Mesenchymal stem cell (in vitro differentiated cells and primary cell): ENCODE measurements around the gene PCNX4.

Source experiments
- DNase-seq: peaks from one replicate; pipeline ENCODE4 v3.0.0-alpha.2; 2013
- H2AFZ ChIP-seq: one replicate; pipeline ENCODE4 v1.6.1; 2013; ENCODE audit warnings: low read depth, mild to moderate bottlenecking, control low read depth, inconsistent platforms, low read length, moderate library complexity
- H2AK5ac ChIP-seq: 2 replicates; pipeline ENCODE4 v1.6.1; 2013; ENCODE audit warnings: low read length, moderate library complexity, mild to moderate bottlenecking, inconsistent platforms; ENCODE audit not compliant: severe bottlenecking
- H2BK120ac ChIP-seq: one replicate; pipeline ENCODE4 v1.6.1; 2013; ENCODE audit warnings: low read depth, mild to moderate bottlenecking, inconsistent platforms, low read length, moderate library complexity
- H2BK12ac ChIP-seq, 2 experiments: one replicate each; pipeline ENCODE4 v1.6.1; 2013; ENCODE audit warnings: inconsistent platforms in 2 of 2, low read length in 2 of 2, mild to moderate bottlenecking in 2 of 2, moderate library complexity in 2 of 2, control low read depth in 1 of 2
- H2BK15ac ChIP-seq: one replicate; pipeline ENCODE4 v1.6.1; 2013; ENCODE audit warnings: mild to moderate bottlenecking, low read depth, inconsistent platforms; ENCODE audit not compliant: poor library complexity, severe bottlenecking
- H2BK5ac ChIP-seq: 2 replicates; pipeline ENCODE4 v1.6.1; 2013; ENCODE audit warnings: low read depth, mild to moderate bottlenecking, low read length, control low read depth, inconsistent platforms; ENCODE audit not compliant: poor library complexity, severe bottlenecking
- H3K14ac ChIP-seq, 2 experiments: one replicate each; pipeline ENCODE4 v1.6.1; 2013; ENCODE audit warnings: inconsistent platforms in 2 of 2, low read length in 2 of 2, control low read depth in 1 of 2, mild to moderate bottlenecking in 1 of 2, moderate library complexity in 1 of 2
- H3K18ac ChIP-seq, 2 experiments: one replicate each; pipeline ENCODE4 v1.6.1; 2013; ENCODE audit warnings: inconsistent platforms in 2 of 2, low read length in 2 of 2, control low read depth in 1 of 2, low read depth in 1 of 2, mild to moderate bottlenecking in 1 of 2
- H3K23ac ChIP-seq, 2 experiments: one replicate each; pipeline ENCODE4 v1.6.1; 2013; ENCODE audit warnings: inconsistent platforms in 2 of 2, low read length in 2 of 2, mild to moderate bottlenecking in 2 of 2, moderate library complexity in 2 of 2, control low read depth in 1 of 2
- H3K27ac ChIP-seq: 2 replicates; pipeline ENCODE4 v1.5.1; 2013; ENCODE audit warnings: mild to moderate bottlenecking, moderate library complexity, low read length, control low read depth, inconsistent platforms; ENCODE audit not compliant: poor library complexity, severe bottlenecking
- H3K27me3 ChIP-seq, 2 experiments: 2 replicates each; pipeline versions ENCODE4 v1.6.1 to v1.7.0; 2013; ENCODE audit warnings: low read length in 2 of 2, mild to moderate bottlenecking in 2 of 2, moderate library complexity in 2 of 2, control low read depth in 1 of 2, inconsistent platforms in 1 of 2; ENCODE audit not compliant: control insufficient read depth in 1 of 2, insufficient read depth in 1 of 2
- H3K36me3 ChIP-seq, 2 experiments: 2 replicates each; pipeline versions ENCODE4 v1.6.1 to v1.7.0; 2013; ENCODE audit warnings: low read length in 2 of 2, control low read depth in 1 of 2, inconsistent platforms in 1 of 2, low read depth in 1 of 2, mild to moderate bottlenecking in 1 of 2; ENCODE audit not compliant: insufficient read depth in 2 of 2, control insufficient read depth in 1 of 2
- H3K4ac ChIP-seq, 2 experiments: one replicate each; pipeline ENCODE4 v1.6.1; 2013; ENCODE audit warnings: inconsistent platforms in 2 of 2, low read length in 2 of 2, mild to moderate bottlenecking in 2 of 2, moderate library complexity in 2 of 2, control low read depth in 1 of 2, low read depth in 1 of 2
- H3K4me1 ChIP-seq: 2 replicates; pipeline ENCODE4 v1.6.1; 2013; ENCODE audit warnings: low read depth, low read length, control low read depth; ENCODE audit not compliant: control insufficient read depth, insufficient read depth
- H3K4me2 ChIP-seq: 2 replicates; pipeline ENCODE4 v1.6.1; 2013; ENCODE audit warnings: low read length, mild to moderate bottlenecking, inconsistent platforms; ENCODE audit not compliant: poor library complexity, severe bottlenecking
- H3K4me3 ChIP-seq, 2 experiments: 2 replicates each; pipeline versions ENCODE4 v1.5.1 to v1.7.0; 2013; ENCODE audit warnings: low read length in 2 of 2, mild to moderate bottlenecking in 2 of 2, control low read depth in 1 of 2, low read depth in 1 of 2; ENCODE audit not compliant: insufficient read depth in 1 of 2
- H3K79me1 ChIP-seq: replicated peaks from 2 replicates; pipeline ENCODE4 v1.6.1; 2013; ENCODE audit warnings: mild to moderate bottlenecking, control low read depth, low read length, inconsistent platforms; ENCODE audit not compliant: poor library complexity, severe bottlenecking
- H3K9ac ChIP-seq: 2 replicates; pipeline ENCODE4 v1.7.0; 2013; ENCODE audit warnings: mild to moderate bottlenecking, low read length, moderate library complexity
- H3K9me3 ChIP-seq: 2 replicates; pipeline ENCODE4 v1.7.0; 2013; ENCODE audit warnings: mild to moderate bottlenecking, low read length; ENCODE audit not compliant: control insufficient read depth
- H4K8ac ChIP-seq: one replicate; pipeline ENCODE4 v1.6.1; 2013; ENCODE audit warnings: inconsistent platforms, mild to moderate bottlenecking, low read length, moderate library complexity
- H4K91ac ChIP-seq: one replicate; pipeline ENCODE4 v1.6.1; 2013; ENCODE audit warnings: mild to moderate bottlenecking, low read length, inconsistent platforms
- WGBS: methylation state at CpG from one replicate; pipeline ENCODE4 v1.1.7; 2013; ENCODE audit warnings: mixed read lengths; 5-methylcytosine and 5-hydroxymethylcytosine counted together

PCNX4 gene

DNA sequence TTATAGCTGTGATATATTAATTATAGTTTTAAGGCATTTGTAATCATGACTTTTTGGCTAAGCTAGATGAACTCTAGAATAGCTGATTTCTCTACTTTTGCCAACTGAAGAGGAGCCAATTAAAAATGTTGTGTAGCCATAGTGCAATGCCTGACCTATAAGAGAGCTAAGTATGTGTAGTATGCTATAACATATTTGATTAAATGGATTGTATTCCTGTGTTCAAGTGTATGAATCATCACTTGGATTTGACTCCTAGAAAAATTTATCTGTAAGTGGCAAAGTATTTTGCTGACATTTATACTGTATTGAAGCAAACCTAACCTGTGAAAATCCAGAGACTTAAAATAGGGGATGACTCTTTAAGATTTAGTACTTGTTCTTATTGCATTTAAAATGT lies 34.2 kb downstream of the PCNX4 start:
- H3K23ac ChIP-seq = no peak overlapping the region
- no peak overlapping the region for H2BK15ac ChIP-seq
- H2AK5ac ChIP-seq = no peak overlapping the region
- H3K36me3 ChIP-seq = peaks cover 15 to 90% of the 10 kb centered on the region in 2 experiments
- H4K8ac ChIP-seq = no peak overlapping the region
- peaks cover 20% of the 10 kb centered on the region for H3K79me1 ChIP-seq
- no peaks in the 10 kb centered on the region for H3K9me3 ChIP-seq
- no peak overlapping the region for H3K4me2 ChIP-seq
- no peak overlapping the region for H3K4ac ChIP-seq
- no peak overlapping the region for H3K9ac ChIP-seq
- H2AFZ ChIP-seq = no peak overlapping the region
- no peaks in the 10 kb centered on the region for H3K4me1 ChIP-seq
- H2BK12ac ChIP-seq = no peak overlapping the region
- no peak overlapping the region for H3K27ac ChIP-seq
- no peak overlapping the region for H2BK120ac ChIP-seq
- H3K4me3 ChIP-seq = no peak overlapping the region
- H4K91ac ChIP-seq = no peak overlapping the region
- H3K27me3 ChIP-seq = no peaks in the 10 kb centered on the region
- no peak overlapping the region for H3K18ac ChIP-seq
- DNase-seq = no peak
- H2BK5ac ChIP-seq = no peak overlapping the region
- no peak overlapping the region for H3K14ac ChIP-seq

DNA sequence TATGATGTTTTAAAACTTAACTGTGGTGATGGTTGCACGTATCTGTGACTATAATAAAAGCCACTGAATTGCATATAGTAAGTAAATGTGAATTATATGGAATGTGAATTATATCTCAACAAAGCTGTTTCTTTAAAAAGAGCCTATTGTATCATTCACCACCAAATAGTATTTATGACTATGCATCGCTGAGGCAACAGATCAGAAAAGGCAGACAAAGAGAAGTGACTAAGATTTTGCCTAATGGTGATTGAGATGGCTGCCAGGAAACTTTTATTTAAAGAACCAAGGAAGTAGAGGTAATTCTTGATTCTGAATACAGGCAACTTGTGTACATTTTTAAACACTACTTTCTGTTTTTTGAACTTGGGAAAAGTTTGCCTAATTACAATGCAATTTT lies 41.8 kb downstream of the PCNX4 start:
- H2BK15ac ChIP-seq = no peak overlapping the region
- H3K9me3 ChIP-seq = no peaks in the 10 kb centered on the region
- no peak overlapping the region for H3K4ac ChIP-seq
- no peak overlapping the region for H3K4me3 ChIP-seq
- H3K36me3 ChIP-seq = peaks cover 7 to 60% of the 10 kb centered on the region in 2 experiments
- H3K18ac ChIP-seq = no peak overlapping the region
- no peak overlapping the region for H3K23ac ChIP-seq
- H3K14ac ChIP-seq = no peak overlapping the region
- H3K27me3 ChIP-seq = no peaks in the 10 kb centered on the region
- no peak overlapping the region for H2AK5ac ChIP-seq
- no peak overlapping the region for H3K27ac ChIP-seq
- H4K91ac ChIP-seq = no peak overlapping the region
- H3K4me2 ChIP-seq = no peak overlapping the region
- no peak overlapping the region for H2BK120ac ChIP-seq
- peaks cover 11% of the 10 kb centered on the region for H3K79me1 ChIP-seq
- no peaks in the 10 kb centered on the region for H3K4me1 ChIP-seq
- DNase-seq = no peak
- no peak overlapping the region for H2BK5ac ChIP-seq
- H2AFZ ChIP-seq = no peak overlapping the region
- no peak overlapping the region for H4K8ac ChIP-seq
- H3K9ac ChIP-seq = peak overlapping the region; percentile 25
- whole genome bisulfite sequencing = 100% methylated on average over 1 of the region's 2 CpGs
- H2BK12ac ChIP-seq = no peak overlapping the region

DNA sequence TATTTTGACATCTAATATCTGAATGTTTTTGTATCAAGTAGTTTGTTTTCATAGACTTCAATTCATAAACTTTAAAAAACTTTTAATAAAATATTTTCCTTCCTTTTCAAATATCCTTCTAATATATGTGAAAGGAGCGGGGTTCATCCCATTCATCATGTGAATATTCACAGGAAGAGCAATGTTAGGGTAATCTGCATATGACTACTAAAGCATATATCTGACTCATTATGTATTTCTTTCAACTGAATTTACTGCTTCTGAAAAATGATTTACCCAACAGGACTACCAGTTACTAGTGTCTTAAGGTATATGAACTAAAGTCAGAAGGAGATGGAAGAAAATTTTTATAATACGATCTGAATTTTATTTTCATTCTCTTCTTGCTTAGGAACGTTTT lies 43.0 kb downstream of the PCNX4 start:
- H3K9ac ChIP-seq = no peak overlapping the region
- no peak for DNase-seq
- no peak overlapping the region for H2BK15ac ChIP-seq
- H3K9me3 ChIP-seq = no peaks in the 10 kb centered on the region
- no peak overlapping the region for H3K23ac ChIP-seq
- H2BK120ac ChIP-seq = no peak overlapping the region
- peaks cover 8% of the 10 kb centered on the region for H3K79me1 ChIP-seq
- no peaks in the 10 kb centered on the region for H3K4me1 ChIP-seq
- H4K91ac ChIP-seq = no peak overlapping the region
- no peak overlapping the region for H3K14ac ChIP-seq
- peaks cover 3 to 52% of the 10 kb centered on the region in 2 experiments for H3K36me3 ChIP-seq
- no peak overlapping the region for H2BK5ac ChIP-seq
- H2AK5ac ChIP-seq = no peak overlapping the region
- H4K8ac ChIP-seq = no peak overlapping the region
- no peak overlapping the region for H2BK12ac ChIP-seq
- no peaks in the 10 kb centered on the region for H3K27me3 ChIP-seq
- no peak overlapping the region for H3K4ac ChIP-seq
- H3K18ac ChIP-seq = no peak overlapping the region
- no peak overlapping the region for H3K4me3 ChIP-seq
- no peak overlapping the region for H3K4me2 ChIP-seq
- H2AFZ ChIP-seq = no peak overlapping the region
- no CpG with 5 or more reads among the region's 3 CpGs for WGBS
- no peak overlapping the region for H3K27ac ChIP-seq

DNA sequence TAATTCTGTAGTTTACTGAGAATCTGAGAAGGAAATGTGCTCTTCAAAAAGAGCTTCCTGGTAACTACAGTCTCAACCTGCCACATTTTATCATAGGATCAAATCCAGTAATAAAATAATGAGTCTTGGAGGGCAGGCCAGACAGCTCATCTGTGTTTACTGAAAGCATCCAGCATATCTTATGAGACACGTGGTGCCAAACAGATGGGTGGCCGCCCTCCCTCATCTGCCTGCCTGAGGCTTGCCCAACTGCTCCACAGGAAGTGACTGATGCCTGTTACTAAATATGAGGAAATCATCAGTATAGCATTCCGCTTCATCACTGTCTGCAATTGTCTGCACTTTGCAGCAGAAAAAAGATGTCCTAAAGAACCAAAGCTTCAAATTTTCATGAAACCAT lies 60.0 kb downstream of the PCNX4 start:
- WGBS = 2% methylated on average over 3 of the region's 3 CpGs
- no peak overlapping the region for H2AK5ac ChIP-seq

More for the DNA sequence above, 60.0 kb downstream of the PCNX4 start:
- Histone ChIP-seq H3K4ac (no peak overlapping the region), H2AFZ (no peak overlapping the region), H3K4me2 (no peak overlapping the region), H2BK120ac (no peak overlapping the region), H3K36me3 (peaks cover 6 to 74% of the 10 kb centered on the region in 2 experiments), H3K79me1 (peaks cover 13% of the 10 kb centered on the region), H3K4me3 (no peak overlapping the region), H2BK12ac (no peak overlapping the region), H3K9me3 (no peaks in the 10 kb centered on the region), H3K18ac (no peak overlapping the region), H3K14ac (no peak overlapping the region), H3K4me1 (peaks cover 1% of the 10 kb centered on the region), H4K8ac (no peak overlapping the region), H3K27me3 (no peaks in the 10 kb centered on the region), H3K9ac (peak overlapping the region; percentile 70), H4K91ac (no peak overlapping the region), H2BK5ac (no peak overlapping the region), H2BK15ac (no peak overlapping the region), H3K27ac (peak overlapping the region; percentile 53), H3K23ac (no peak overlapping the region)
- peak; percentile 95 for DNase-seq
